Calu3 (cell line): ENCODE measurements around the gene BLOC1S1. TPM values are rescaled to one million over a fixed set of nuclear protein-coding genes. Genes with fewer than 3 reads are reported as not detected.
A peak's percentile ranks its signal among the peaks of the same experiment; 100 is the strongest.

ENCODE experiments used
- BruUV-seq: library from RNA; stranded (reverse); fragments of 400-500 nt; replicated peaks from 2 replicates; lab custom pipeline; 2021; lab: Mats Ljungman, UMichigan
- CTCF ChIA-PET: fragments of 300-600 bp; sonication (Branson Sonifier 250); formaldehyde crosslinking; loops from one replicate; lab custom pipeline; 2022; ENCODE audit warnings: antibody characterized with exemption; lab: Charles Lee
- DNase-seq: peaks from one replicate; pipeline ENCODE4 v3.0.0; 2022
- H3K27ac Mint-ChIP-seq: one replicate; pipeline ENCODE4 v1.8.0; 2022; ENCODE audit warnings: mixed read lengths; ENCODE audit not compliant: unreplicated experiment
- H3K27me3 Mint-ChIP-seq: one replicate; pipeline ENCODE4 v1.8.0; 2022; ENCODE audit warnings: mixed read lengths; ENCODE audit not compliant: unreplicated experiment
- H3K36me3 Mint-ChIP-seq: one replicate; pipeline ENCODE4 v1.8.0; 2022; ENCODE audit warnings: mild to moderate bottlenecking, moderate library complexity, mixed read lengths; ENCODE audit not compliant: insufficient read depth, unreplicated experiment
- H3K4me1 Mint-ChIP-seq: one replicate; pipeline ENCODE4 v1.8.0; 2022; ENCODE audit warnings: mild to moderate bottlenecking, low read depth, mixed read lengths; ENCODE audit not compliant: unreplicated experiment
- H3K4me3 Mint-ChIP-seq: one replicate; pipeline ENCODE4 v1.8.0; 2022; ENCODE audit warnings: mild to moderate bottlenecking, low read depth, moderate library complexity, mixed read lengths; ENCODE audit not compliant: unreplicated experiment
- H3K9me3 Mint-ChIP-seq: one replicate; pipeline ENCODE4 v1.8.0; 2022; ENCODE audit warnings: low read depth, mixed read lengths; ENCODE audit not compliant: unreplicated experiment
- CTCF ChIP-seq: fragments of 200-600 bp; IDR thresholded peaks from one replicate; pipeline ENCODE4 v1.8.0; 2022; ENCODE audit warnings: antibody characterized with exemption; ENCODE audit not compliant: unreplicated experiment
- intact Hi-C: fragments of 100-400 bp; cut with micrococcal nuclease; formaldehyde crosslinking; loops from one replicate; pipeline ENCODE4 v1.10.0; 2022; ENCODE audit not compliant: unreplicated experiment
- total RNA-seq: library from RNA; stranded (reverse); gene quantifications from 2 replicates; pipeline ENCODE4 v1.2.3, GENCODE V29; 2022

Gene BLOC1S1
- total RNA-seq, 1 experiment from 2014 or later = 71.0 TPM

DNA sequence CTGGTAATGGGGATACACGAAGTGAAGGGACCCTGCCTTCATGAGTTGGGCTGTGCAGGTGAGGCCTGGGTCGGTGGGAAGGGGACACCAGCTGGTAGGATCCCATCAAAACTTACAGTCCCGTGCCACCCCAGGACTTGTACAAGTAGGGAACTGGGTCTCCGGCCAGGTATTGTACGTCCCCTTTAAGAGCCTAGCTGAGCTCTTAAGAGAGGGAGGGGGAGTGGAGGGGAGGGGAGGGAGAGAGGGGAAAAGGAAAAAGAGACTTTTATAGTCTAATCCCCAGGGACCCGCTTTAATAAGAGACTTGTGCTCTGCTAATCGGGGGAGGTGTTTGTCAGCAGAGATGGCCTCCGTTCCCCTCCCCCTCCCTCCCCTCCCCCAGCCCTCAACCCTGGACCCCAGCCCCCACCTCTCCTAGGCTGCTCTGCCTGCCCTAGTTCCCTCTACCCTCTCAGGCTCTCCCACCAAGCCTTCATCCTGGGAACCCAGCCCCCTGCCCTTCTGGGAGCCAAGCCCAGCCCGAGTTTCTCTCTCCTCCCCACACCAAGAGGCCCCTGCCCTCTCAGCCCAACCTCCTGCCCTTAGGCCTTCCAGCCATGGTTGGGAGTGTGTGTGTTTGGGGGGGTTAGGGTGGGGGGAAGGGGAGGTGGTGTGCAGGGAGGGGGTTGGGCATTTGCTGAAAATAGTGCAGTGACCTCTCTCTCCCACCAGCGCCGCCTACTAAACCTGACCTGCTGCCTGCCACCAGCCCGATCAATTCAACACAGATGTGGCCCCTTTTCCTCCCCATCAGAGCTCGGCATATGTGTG, 29.7 kb downstream of the BLOC1S1 start:
- Mint-ChIP-seq H3K27me3 (peaks cover 35% of the 10 kb centered on the region), H3K27ac (peak overlapping the region; percentile 13), H3K4me1 (peaks cover 24% of the 10 kb centered on the region), H3K4me3 (no peak overlapping the region), H3K36me3 (peaks cover 33% of the 10 kb centered on the region), H3K9me3 (no peaks in the 10 kb centered on the region)
- no peak for TF ChIP-seq CTCF
- intact Hi-C loops = no loop called here
- BruUV-seq = no TSS peak
- CTCF ChIA-PET = interaction anchor here (0.5 kb wide), 1 partner anchor 699 kb away, joined by 3 read pairs; no protein-coding TSS in a partner anchor
- no peak for DNase-seq

DNA sequence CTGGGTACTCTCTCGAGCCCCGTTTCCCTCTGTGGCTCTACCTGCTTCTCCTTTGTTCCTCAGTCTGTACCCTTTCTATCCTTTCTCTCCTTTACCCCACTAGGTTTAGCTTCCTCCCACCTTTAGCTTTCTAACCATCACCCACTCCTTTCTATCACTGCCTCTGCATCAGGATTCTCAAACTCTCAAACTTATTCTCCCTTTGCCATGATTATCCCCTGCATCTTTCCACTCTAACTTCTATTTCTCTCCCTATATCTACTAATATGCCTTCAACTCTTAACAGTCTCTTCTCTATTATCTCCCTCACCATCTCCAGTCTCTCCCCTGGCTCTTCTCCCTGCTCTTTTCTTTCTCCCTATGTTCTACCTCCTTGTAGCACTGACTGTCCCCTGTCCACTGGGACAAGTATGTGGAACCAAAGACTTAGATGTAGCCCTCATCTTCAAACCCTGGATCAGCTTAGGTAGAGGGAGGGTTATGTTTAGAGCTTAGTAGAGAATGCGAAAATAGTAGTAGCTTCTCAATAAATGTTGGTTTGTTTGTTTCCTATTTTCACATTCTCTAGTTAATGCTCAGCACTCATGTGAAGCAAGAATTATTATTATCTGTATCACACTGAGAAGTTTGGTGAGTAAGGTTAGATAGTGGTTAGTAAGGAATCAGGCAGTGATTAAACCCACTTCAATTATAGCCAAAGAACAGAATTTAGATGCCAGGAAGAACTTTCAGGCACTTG, 30.5 kb downstream of the BLOC1S1 start:
- CTCF ChIA-PET = interaction anchor here (0.6 to 1.5 kb wide), 3 partner anchors 9 to 22 kb away, joined by 5 to 10 read pairs (median 6); no protein-coding TSS in a partner anchor
- Mint-ChIP-seq H3K4me1 (peaks cover 24% of the 10 kb centered on the region), H3K4me3 (no peak overlapping the region), H3K9me3 (no peaks in the 10 kb centered on the region), H3K36me3 (peaks cover 33% of the 10 kb centered on the region), H3K27me3 (peaks cover 34% of the 10 kb centered on the region), H3K27ac (peak overlapping the region; percentile 13)
- TF ChIP-seq CTCF = no peak
- no peak for DNase-seq
- intact Hi-C loops = no loop called here
- no TSS peak for BruUV-seq

- no peak overlapping the region for H3K27ac Mint-ChIP-seq
- TF ChIP-seq CTCF = no peak
- peaks cover 33% of the 10 kb centered on the region for H3K36me3 Mint-ChIP-seq
- no TSS peak for BruUV-seq
- peaks cover 21% of the 10 kb centered on the region for H3K4me1 Mint-ChIP-seq
- intact Hi-C loops = no loop called here
- CTCF ChIA-PET = interaction anchor here (0.6 to 1.5 kb wide), 3 partner anchors 9 to 22 kb away, joined by 5 to 10 read pairs (median 6); no protein-coding TSS in a partner anchor
- H3K9me3 Mint-ChIP-seq = no peaks in the 10 kb centered on the region
- H3K27me3 Mint-ChIP-seq = peaks cover 28% of the 10 kb centered on the region
- DNase-seq = no peak
- no peak overlapping the region for H3K4me3 Mint-ChIP-seq
Measured at GRCh38 chr12:55746913-55747231, 31.0 kb downstream of the BLOC1S1 start.

DNA sequence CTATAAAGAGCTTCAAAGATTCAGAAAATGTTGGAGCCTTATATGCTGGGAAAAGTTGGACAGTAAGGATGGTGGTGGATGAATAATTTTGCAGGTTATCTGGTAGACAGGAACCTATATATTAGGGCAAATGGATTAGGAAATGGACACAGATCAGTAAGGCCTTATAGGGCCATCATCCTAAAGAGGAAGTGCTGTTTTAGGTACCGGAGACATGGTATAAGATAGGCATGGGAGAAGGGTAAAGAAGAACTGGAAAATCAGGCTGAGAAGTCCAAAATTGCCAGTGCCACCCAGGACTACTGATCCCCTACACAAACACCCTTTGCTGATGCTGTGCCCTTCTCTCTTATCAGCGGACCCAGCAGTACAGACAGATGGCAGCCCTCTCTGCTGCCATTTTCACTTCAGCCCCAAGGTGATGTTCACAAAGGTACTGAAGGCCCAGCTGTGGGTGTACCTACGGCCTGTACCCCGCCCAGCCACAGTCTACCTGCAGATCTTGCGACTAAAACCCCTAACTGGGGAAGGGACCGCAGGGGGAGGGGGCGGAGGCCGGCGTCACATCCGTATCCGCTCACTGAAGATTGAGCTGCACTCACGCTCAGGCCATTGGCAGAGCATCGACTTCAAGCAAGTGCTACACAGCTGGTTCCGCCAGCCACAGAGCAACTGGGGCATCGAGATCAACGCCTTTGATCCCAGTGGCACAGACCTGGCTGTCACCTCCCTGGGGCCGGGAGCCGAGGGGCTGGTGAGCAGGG, 32.6 kb downstream of the BLOC1S1 start:
- H3K4me1 Mint-ChIP-seq = peaks cover 10% of the 10 kb centered on the region
- H3K4me3 Mint-ChIP-seq = no peak overlapping the region
- peaks cover 42% of the 10 kb centered on the region for H3K36me3 Mint-ChIP-seq
- no peak for DNase-seq
- TF ChIP-seq CTCF = no peak
- H3K27me3 Mint-ChIP-seq = peaks cover 14% of the 10 kb centered on the region
- peak overlapping the region; percentile 1 for H3K27ac Mint-ChIP-seq
- H3K9me3 Mint-ChIP-seq = no peaks in the 10 kb centered on the region
- CTCF ChIA-PET = interaction anchor here (0.6 to 1.5 kb wide), 4 partner anchors 11 to 168 kb away, joined by 3 to 7 read pairs (median 5); no protein-coding TSS in a partner anchor
- intact Hi-C loops = no loop called here
- BruUV-seq = no TSS peak
